B cell (primary cell): ENCODE data around the gene ADD3. TPM values are rescaled to one million over a fixed set of nuclear protein-coding genes. Genes with fewer than 3 reads are reported as not detected.

Source experiments
- ATAC-seq: fragments of 200-7000 bp; cut with Tn5 transposase; one replicate; pipeline ENCODE4 v1.10.0; 2021; ENCODE audit warnings: low read depth, mild to moderate bottlenecking, moderate number of reproducible peaks, moderate library complexity
- CTCF ChIA-PET: fragments of 350-600 bp; sonication (Branson Sonifier 250); formaldehyde crosslinking; loops from one replicate; lab custom pipeline; 2021; ENCODE audit warnings: antibody characterized with exemption, inconsistent platforms; lab: Charles Lee
- POLR2A ChIA-PET: fragments of 350-600 bp; sonication (Branson Sonifier 250); formaldehyde crosslinking; loops from one replicate; lab custom pipeline; 2021; ENCODE audit warnings: antibody characterized with exemption; lab: Charles Lee
- DNase-seq: peaks from one replicate; pipeline ENCODE4 v3.0.0; 2013
- H2AFZ ChIP-seq: 2 replicates; pipeline ENCODE4 v1.6.1; 2012; ENCODE audit warnings: mild to moderate bottlenecking, low read depth, low read length; ENCODE audit not compliant: insufficient read depth, poor library complexity, severe bottlenecking
- H3K27ac ChIP-seq, 2 donors: 1 replicate in 1 of 2; 2 replicates in 1 of 2; pipeline ENCODE4 v1.5.1; 2012 to 2013; ENCODE audit warnings: low read length in 2 of 2, mild to moderate bottlenecking in 2 of 2, moderate library complexity in 1 of 2
- H3K27me3 ChIP-seq, 4 experiments: fragments of 200-600 bp in 1 of 4; sonication (generic) in 1 of 4; replicated peaks in 1 of 4; 1 replicate in 2 of 4; 2 replicates in 2 of 4; pipeline versions ENCODE4 v1.6.1 to v1.7.0; 2013 to 2016; ENCODE audit warnings: low read length in 3 of 4, mild to moderate bottlenecking in 2 of 4, mixed read lengths in 1 of 4, moderate library complexity in 1 of 4; ENCODE audit not compliant: insufficient read depth in 4 of 4, control insufficient read depth in 3 of 4; ENCODE audit errors: control extremely low read depth in 1 of 4
- H3K36me3 ChIP-seq, 2 experiments: replicated peaks in 1 of 2; 1 replicate in 1 of 2; 2 replicates in 1 of 2; pipeline versions ENCODE4 v1.6.1 to v1.7.1; 2013; ENCODE audit warnings: low read length in 1 of 2; ENCODE audit not compliant: insufficient read depth in 2 of 2, control insufficient read depth in 1 of 2; ENCODE audit errors: control extremely low read depth in 1 of 2, extremely low read depth in 1 of 2
- H3K4me1 ChIP-seq, 2 donors: fragments of 200-600 bp in 1 of 2; sonication (generic) in 1 of 2; 1 replicate in 1 of 2; 2 replicates in 1 of 2; pipeline versions ENCODE4 v1.5.1 to v1.6.1; 2013 to 2017; ENCODE audit warnings: low read length in 2 of 2; ENCODE audit not compliant: control insufficient read depth in 2 of 2, insufficient read depth in 2 of 2
- H3K4me2 ChIP-seq: replicated peaks from 2 replicates; pipeline ENCODE3; 2012; ENCODE audit warnings: mild to moderate bottlenecking, low read depth, low read length; ENCODE audit not compliant: poor library complexity, severe bottlenecking
- H3K4me3 ChIP-seq, 5 experiments: fragments of 200-600 bp in 1 of 5; sonication (generic) in 1 of 5; 1 replicate in 3 of 5; 2 replicates in 2 of 5; pipeline versions ENCODE4 v1.5.1 to v1.7.0; 2011 to 2016; ENCODE audit warnings: low read length in 4 of 5, mild to moderate bottlenecking in 4 of 5, low read depth in 2 of 5, control low read depth in 1 of 5, moderate library complexity in 1 of 5; ENCODE audit not compliant: insufficient read depth in 1 of 5; ENCODE audit errors: control extremely low read depth in 1 of 5, extremely low read depth in 1 of 5
- H3K79me2 ChIP-seq: fragments of 200-600 bp; sonication (generic); one replicate; pipeline ENCODE4 v1.6.0; 2016; ENCODE audit warnings: low read length; ENCODE audit not compliant: control insufficient read depth, insufficient read depth
- H3K9ac ChIP-seq: fragments of 200-600 bp; sonication (generic); 2 replicates; pipeline ENCODE4 v1.6.1; 2017; ENCODE audit warnings: mild to moderate bottlenecking, low read length, moderate library complexity
- H3K9me3 ChIP-seq, 3 donors: one replicate each; pipeline versions ENCODE4 v1.6.1 to v1.7.1; 2013; ENCODE audit warnings: low read length in 2 of 3; ENCODE audit not compliant: control insufficient read depth in 2 of 3, insufficient read depth in 1 of 3; ENCODE audit errors: control extremely low read depth in 1 of 3
- H4K20me1 ChIP-seq: 2 replicates; pipeline ENCODE4 v1.6.0; 2012; ENCODE audit warnings: mild to moderate bottlenecking, low read length; ENCODE audit not compliant: insufficient read depth, control insufficient read depth, poor library complexity, severe bottlenecking
- H3K27ac Mint-ChIP-seq: one replicate; pipeline ENCODE4 v1.8.0; 2021; ENCODE audit warnings: mixed read lengths
- H3K27me3 Mint-ChIP-seq: one replicate; pipeline ENCODE4 v1.8.0; 2021; ENCODE audit warnings: mixed read lengths
- H3K4me1 Mint-ChIP-seq: one replicate; pipeline ENCODE4 v1.8.0; 2021; ENCODE audit warnings: mixed read lengths
- H3K4me3 Mint-ChIP-seq: one replicate; pipeline ENCODE4 v1.8.0; 2021; ENCODE audit warnings: mixed read lengths
- H3K9me3 Mint-ChIP-seq: one replicate; pipeline ENCODE4 v1.8.0; 2022; ENCODE audit warnings: mixed read lengths; ENCODE audit not compliant: insufficient read depth
- EZH2 ChIP-seq: IDR thresholded peaks from 2 replicates; pipeline ENCODE4 v1.6.1; 2012; ENCODE audit warnings: borderline replicate concordance, low read depth, mild to moderate bottlenecking, moderate library complexity, low read length; ENCODE audit not compliant: insufficient read depth, poor library complexity, severe bottlenecking
- WGBS: methylation state at CpG from one replicate; pipeline ENCODE4 v1.1.5; 2013; ENCODE audit warnings: missing lambda C conversion rate; ENCODE audit not compliant: insufficient coverage; 5-methylcytosine and 5-hydroxymethylcytosine counted together
- intact Hi-C: fragments of 100-400 bp; cut with micrococcal nuclease; formaldehyde crosslinking; loops from one replicate; pipeline ENCODE4 v1.10.0; 2022
- polyA plus RNA-seq: library from polyadenylated mRNA; depleted of rRNA; stranded (reverse); fragments of >200 nt; gene quantifications from 2 replicates; pipeline ENCODE4 v1.2.3, GENCODE V29; 2012
- total RNA-seq, 2 donors: library from RNA; stranded (reverse); fragments of 120-200 nt in 1 of 2; gene quantifications; 1 replicate in 1 of 2; 2 replicates in 1 of 2; pipeline versions ENCODE4 v1.2.3 to v1.2.4, GENCODE V29; 2013 to 2022
- TF ChIP-seq, protein P1 (sequence below): fragments of 200-600 bp; IDR thresholded peaks from one replicate; pipeline ENCODE4 v1.8.0; 2022; ENCODE audit warnings: antibody characterized with exemption, mild to moderate bottlenecking

ADD3 gene
- total and polyA plus RNA-seq, 2 donors (not counting 1 experiment from before 2014, with no cell fraction given) = 156 to 185 TPM

DNA sequence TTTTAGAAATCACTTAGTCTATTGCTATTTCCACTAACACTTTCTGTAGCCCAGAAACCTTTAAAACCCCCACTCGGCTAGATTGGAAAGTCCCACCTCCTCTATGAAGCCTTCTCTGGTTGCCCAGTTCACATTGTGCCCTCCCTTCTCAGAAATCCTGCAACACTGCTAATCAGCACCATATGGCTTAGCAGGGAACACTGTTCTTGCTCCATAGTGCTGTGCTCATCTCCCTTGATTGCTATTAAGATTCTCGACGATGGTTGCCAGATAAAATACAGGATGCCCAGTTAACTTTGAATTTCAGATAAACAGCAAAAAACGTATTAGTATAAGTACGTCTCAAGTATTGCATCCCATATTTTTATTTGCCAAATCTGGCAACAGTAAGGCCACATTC, 44.3 kb upstream of the ADD3 start:
- POLR2A ChIA-PET = no interaction called here
- no peaks in the 10 kb centered on the region for H3K36me3 ChIP-seq
- no peak overlapping the region for H3K4me3 Mint-ChIP-seq
- H4K20me1 ChIP-seq = no peaks in the 10 kb centered on the region
- no peaks in the 10 kb centered on the region for H3K79me2 ChIP-seq
- no peak overlapping the region for H3K9ac ChIP-seq
- DNase-seq = no peak
- 100% methylated on average over 5 of the region's 5 CpGs for whole genome bisulfite sequencing
- H3K4me1 Mint-ChIP-seq = no peaks in the 10 kb centered on the region
- intact Hi-C loops = no loop called here
- no peak overlapping the region for H3K4me2 ChIP-seq
- H3K27ac Mint-ChIP-seq = no peak overlapping the region
- no peaks in the 10 kb centered on the region for H3K9me3 Mint-ChIP-seq
- CTCF ChIA-PET = interaction anchor here (1.3 kb wide), 1 partner anchor 10 kb away, joined by 3 read pairs; no protein-coding TSS in a partner anchor
- ATAC-seq = no peak
- TF ChIP-seq EZH2 = no peak
- TF ChIP-seq, protein P1, sequence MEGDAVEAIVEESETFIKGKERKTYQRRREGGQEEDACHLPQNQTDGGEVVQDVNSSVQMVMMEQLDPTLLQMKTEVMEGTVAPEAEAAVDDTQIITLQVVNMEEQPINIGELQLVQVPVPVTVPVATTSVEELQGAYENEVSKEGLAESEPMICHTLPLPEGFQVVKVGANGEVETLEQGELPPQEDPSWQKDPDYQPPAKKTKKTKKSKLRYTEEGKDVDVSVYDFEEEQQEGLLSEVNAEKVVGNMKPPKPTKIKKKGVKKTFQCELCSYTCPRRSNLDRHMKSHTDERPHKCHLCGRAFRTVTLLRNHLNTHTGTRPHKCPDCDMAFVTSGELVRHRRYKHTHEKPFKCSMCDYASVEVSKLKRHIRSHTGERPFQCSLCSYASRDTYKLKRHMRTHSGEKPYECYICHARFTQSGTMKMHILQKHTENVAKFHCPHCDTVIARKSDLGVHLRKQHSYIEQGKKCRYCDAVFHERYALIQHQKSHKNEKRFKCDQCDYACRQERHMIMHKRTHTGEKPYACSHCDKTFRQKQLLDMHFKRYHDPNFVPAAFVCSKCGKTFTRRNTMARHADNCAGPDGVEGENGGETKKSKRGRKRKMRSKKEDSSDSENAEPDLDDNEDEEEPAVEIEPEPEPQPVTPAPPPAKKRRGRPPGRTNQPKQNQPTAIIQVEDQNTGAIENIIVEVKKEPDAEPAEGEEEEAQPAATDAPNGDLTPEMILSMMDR = no peak
- no peaks in the 10 kb centered on the region for H3K9me3 ChIP-seq
- H3K4me3 ChIP-seq = no peak overlapping the region
- no peaks in the 10 kb centered on the region for H3K27me3 Mint-ChIP-seq
- H3K4me1 ChIP-seq = no peaks in the 10 kb centered on the region
- H2AFZ ChIP-seq = no peak overlapping the region
- H3K27ac ChIP-seq = no peak overlapping the region
- no peaks in the 10 kb centered on the region for H3K27me3 ChIP-seq

DNA sequence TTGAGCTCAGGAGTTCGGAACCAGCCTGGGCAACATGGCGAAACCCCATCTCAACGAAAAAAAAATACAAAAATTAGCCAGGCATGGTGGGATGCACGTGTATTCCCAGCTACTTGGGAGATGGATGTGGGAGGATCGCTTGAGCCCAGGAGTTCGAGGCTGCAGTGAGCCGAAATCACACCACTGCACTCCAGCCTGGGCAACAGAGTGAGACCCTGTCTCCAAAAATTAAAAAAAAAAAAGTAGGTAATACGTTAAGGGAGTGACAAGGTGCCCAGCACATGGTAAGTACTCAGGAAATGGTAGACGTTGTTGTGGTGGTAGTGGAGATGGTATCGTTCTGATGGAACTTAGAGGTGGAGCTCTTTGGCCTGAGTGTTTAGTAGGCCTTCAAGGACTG, 43.5 kb upstream of the ADD3 start:
- ATAC-seq = no peak
- no peak overlapping the region for H3K4me2 ChIP-seq
- H3K79me2 ChIP-seq = no peaks in the 10 kb centered on the region
- H3K27ac ChIP-seq = no peak overlapping the region
- H3K36me3 ChIP-seq = no peaks in the 10 kb centered on the region
- H3K4me1 ChIP-seq = no peaks in the 10 kb centered on the region
- no peak overlapping the region for H3K4me3 ChIP-seq
- no peaks in the 10 kb centered on the region for H4K20me1 ChIP-seq
- TF ChIP-seq EZH2 = no peak
- TF ChIP-seq, protein P1 = no peak
- Mint-ChIP-seq H3K27me3 (no peaks in the 10 kb centered on the region), H3K9me3 (no peaks in the 10 kb centered on the region), H3K4me3 (no peak overlapping the region), H3K27ac (no peak overlapping the region), H3K4me1 (no peaks in the 10 kb centered on the region)
- H3K27me3 ChIP-seq = peaks cover 0 to 4% (median 0%) of the 10 kb centered on the region in 4 experiments
- H3K9me3 ChIP-seq = no peaks in the 10 kb centered on the region
- CTCF ChIA-PET = interaction anchor here (0.6 to 1.3 kb wide), 2 partner anchors 11 to 54 kb away, joined by 3 read pairs; no protein-coding TSS in a partner anchor
- H2AFZ ChIP-seq = no peak overlapping the region
- 77% methylated on average over 5 of the region's 10 CpGs for WGBS
- H3K9ac ChIP-seq = no peak overlapping the region
- intact Hi-C loops = no loop called here
- POLR2A ChIA-PET = interaction anchor here (0.6 kb wide), 1 partner anchor 12 kb away, joined by 4 read pairs; no protein-coding TSS in a partner anchor
- DNase-seq = no peak
